NCI-H345 treated with DMSO at 0.1 percent for 48 hours (cell line): ENCODE measurements around the gene ZNF280A.
"Not testable (repeated sequence)": the region's sequence is repeated elsewhere in the genome, so short reads cannot be mapped to it uniquely, and the experiment has no call there.

Source experiments
- DNase-seq: peaks from one replicate; lab custom pipeline; 2025; ENCODE audit not compliant: unreplicated experiment; lab: John Stamatoyannopoulos, UW

The ZNF280A gene

GRCh38 chr22:22471104-22471503 lies 49.0 kb downstream of the ZNF280A start:
- DNase-seq = not testable (repeated sequence)

GRCh38 chr22:22469527-22469926 lies 50.5 kb downstream of the ZNF280A start:
- DNase-seq = no peak

- DNase-seq = not testable (repeated sequence)
These were observed 51.1 kb downstream of the ZNF280A start for GRCh38 chr22:22468794-22469469.

- no peak for DNase-seq
These were observed 53.0 kb downstream of the ZNF280A start for GRCh38 chr22:22467112-22467511.

- no peak for DNase-seq
These were observed 54.3 kb downstream of the ZNF280A start for GRCh38 chr22:22465782-22466181.

GRCh38 chr22:22465094-22465602 lies 54.9 kb downstream of the ZNF280A start:
- no peak for DNase-seq

- no peak for DNase-seq
These were observed 55.5 kb downstream of the ZNF280A start for GRCh38 chr22:22464541-22465054.

GRCh38 chr22:22463855-22464540 lies 56.1 kb downstream of the ZNF280A start:
- DNase-seq = peak; percentile 6
